Ovary (tissue), 3 donors: Measurements from ENCODE around the gene GRIK1.

ENCODE experiments used
- CTCF ChIP-seq, 3 donors: fragments of 450-650 bp in 2 of 3; fragments of 200-600 bp in 1 of 3; IDR thresholded peaks; one replicate each; pipeline versions ENCODE4 v1.5.1 to v1.8.0; 2016 to 2022; ENCODE audit warnings: antibody characterized with exemption in 3 of 3, mild to moderate bottlenecking in 1 of 3
- EP300 ChIP-seq: sonication (generic); formaldehyde crosslinking; IDR thresholded peaks from one replicate; pipeline ENCODE4 v1.6.1; 2017; ENCODE audit warnings: antibody characterized with exemption
- POLR2A ChIP-seq: fragments of 450-650 bp; IDR thresholded peaks from one replicate; pipeline ENCODE4 v1.6.1; 2017; ENCODE audit warnings: antibody characterized with exemption, mild to moderate bottlenecking, moderate library complexity
- donor health status: DM: no; HTN: no; CAD: no.

- no peak for TF ChIP-seq CTCF (IDR thresholded peaks at IDR 0.05)
- no peak for TF ChIP-seq POLR2A
- TF ChIP-seq EP300 = no peak
These were observed 247.9 kb downstream of the GRIK1 start for GRCh38 chr21:29691616-29692491.
